PC-3 (cell line): ENCODE measurements around the gene SNRPF. TPM values are rescaled to one million over a fixed set of nuclear protein-coding genes. Genes with fewer than 3 reads are reported as not detected.

ENCODE experiments used
- ATAC-seq: fragments of 200-7000 bp; cut with Tn5 transposase; 2 replicates; pipeline ENCODE4 v1.9.1; 2020; ENCODE audit warnings: mild to moderate bottlenecking, moderate library complexity
- BruUV-seq: library from RNA; stranded (reverse); fragments of 400-500 nt; replicated peaks from 2 replicates; lab custom pipeline; 2021; lab: Mats Ljungman, UMichigan
- CTCF ChIA-PET: fragments of 300-600 bp; sonication (Branson Sonifier 250); formaldehyde crosslinking; loops from one replicate; lab custom pipeline; 2022; ENCODE audit warnings: antibody characterized with exemption; lab: Charles Lee
- POLR2A ChIA-PET: fragments of 300-600 bp; sonication (Branson Sonifier 250); formaldehyde crosslinking; loops from one replicate; lab custom pipeline; 2022; ENCODE audit warnings: antibody characterized with exemption; ENCODE audit not compliant: unreplicated experiment; lab: Charles Lee
- DNase-seq: peaks from one replicate; pipeline ENCODE4 v3.0.0-alpha.2; 2015
- H2AFZ ChIP-seq: fragments of 300-600 bp; sonication (generic); 2 replicates; pipeline ENCODE4 v1.6.0; 2016; ENCODE audit warnings: antibody characterized with exemption, low read length
- H3F3A ChIP-seq: fragments of 300-600 bp; sonication (generic); one replicate; pipeline ENCODE4 v1.6.0; 2017; ENCODE audit warnings: antibody characterized with exemption, low read length, control low read depth, mild to moderate bottlenecking; ENCODE audit not compliant: unreplicated experiment
- H3K27ac ChIP-seq: fragments of 300-600 bp; sonication (generic); 2 replicates; pipeline ENCODE4 v1.5.1; 2016; ENCODE audit warnings: mild to moderate bottlenecking, low read length
- H3K27me3 ChIP-seq: fragments of 300-600 bp; sonication (generic); 2 replicates; pipeline ENCODE4 v1.6.1; 2016; ENCODE audit warnings: low read length, mixed read lengths
- H3K36me3 ChIP-seq: fragments of 300-600 bp; sonication (generic); 2 replicates; pipeline ENCODE4 v1.6.1; 2016; ENCODE audit warnings: low read depth, mixed run types, low read length, mixed read lengths
- H3K4me1 ChIP-seq: fragments of 300-600 bp; sonication (generic); 2 replicates; pipeline ENCODE4 v1.5.1; 2016; ENCODE audit warnings: low read length; ENCODE audit not compliant: insufficient read depth
- H3K4me2 ChIP-seq: fragments of 300-600 bp; sonication (generic); 2 replicates; pipeline ENCODE4 v1.6.0; 2016; ENCODE audit warnings: low read length
- H3K4me3 ChIP-seq: fragments of 300-600 bp; sonication (generic); 2 replicates; pipeline ENCODE4 v1.5.1; 2016; ENCODE audit warnings: mild to moderate bottlenecking, low read length, mixed read lengths
- H3K79me2 ChIP-seq: fragments of 300-600 bp; sonication (generic); 2 replicates; pipeline ENCODE4 v1.6.1; 2017; ENCODE audit warnings: low read length, mixed read lengths
- H3K9ac ChIP-seq: fragments of 300-600 bp; sonication (generic); 2 replicates; pipeline ENCODE4 v1.6.0; 2016; ENCODE audit warnings: mild to moderate bottlenecking, low read length
- H3K9me2 ChIP-seq: fragments of 300-600 bp; sonication (generic); replicated peaks from 2 replicates; pipeline ENCODE4 v1.6.1; 2016; ENCODE audit warnings: mixed run types, low read length, mixed read lengths
- H3K9me3 ChIP-seq: fragments of 300-600 bp; sonication (generic); 2 replicates; pipeline ENCODE4 v1.6.1; 2016; ENCODE audit warnings: low read length, mixed read lengths
- H4K20me1 ChIP-seq: fragments of 300-600 bp; sonication (generic); 2 replicates; pipeline ENCODE4 v1.6.1; 2016; ENCODE audit warnings: low read length, mixed read lengths
- EZH2 ChIP-seq: fragments of 300-600 bp; sonication (generic); IDR thresholded peaks from one replicate; pipeline ENCODE4 v1.6.1; 2017; ENCODE audit warnings: antibody characterized with exemption, mild to moderate bottlenecking, low read length; ENCODE audit not compliant: unreplicated experiment
- EZH2phosphoT487 ChIP-seq: fragments of 300-600 bp; sonication (generic); IDR thresholded peaks from 2 replicates; pipeline ENCODE4 v1.6.1; 2018; ENCODE audit warnings: mild to moderate bottlenecking, antibody characterized with exemption, low read length, borderline replicate concordance
- intact Hi-C: fragments of 100-400 bp; cut with micrococcal nuclease; formaldehyde crosslinking; loops from 2 replicates; pipeline ENCODE4 v1.9.0; 2023
- total RNA-seq: library from RNA; depleted of rRNA; stranded (reverse); fragments of >200 nt; gene quantifications from 2 replicates; pipeline ENCODE4 v1.2.3, GENCODE V29; 2014
- TF ChIP-seq, protein P1 (sequence below): fragments of 300-600 bp; sonication (generic); conservative IDR thresholded peaks from 2 replicates; pipeline ENCODE4 v1.5.1; 2017; ENCODE audit warnings: antibody characterized with exemption, low read depth, mild to moderate bottlenecking, low read length

SNRPF gene
- total RNA-seq, 1 experiment from 2014 or later, result 47.4 TPM

DNA sequence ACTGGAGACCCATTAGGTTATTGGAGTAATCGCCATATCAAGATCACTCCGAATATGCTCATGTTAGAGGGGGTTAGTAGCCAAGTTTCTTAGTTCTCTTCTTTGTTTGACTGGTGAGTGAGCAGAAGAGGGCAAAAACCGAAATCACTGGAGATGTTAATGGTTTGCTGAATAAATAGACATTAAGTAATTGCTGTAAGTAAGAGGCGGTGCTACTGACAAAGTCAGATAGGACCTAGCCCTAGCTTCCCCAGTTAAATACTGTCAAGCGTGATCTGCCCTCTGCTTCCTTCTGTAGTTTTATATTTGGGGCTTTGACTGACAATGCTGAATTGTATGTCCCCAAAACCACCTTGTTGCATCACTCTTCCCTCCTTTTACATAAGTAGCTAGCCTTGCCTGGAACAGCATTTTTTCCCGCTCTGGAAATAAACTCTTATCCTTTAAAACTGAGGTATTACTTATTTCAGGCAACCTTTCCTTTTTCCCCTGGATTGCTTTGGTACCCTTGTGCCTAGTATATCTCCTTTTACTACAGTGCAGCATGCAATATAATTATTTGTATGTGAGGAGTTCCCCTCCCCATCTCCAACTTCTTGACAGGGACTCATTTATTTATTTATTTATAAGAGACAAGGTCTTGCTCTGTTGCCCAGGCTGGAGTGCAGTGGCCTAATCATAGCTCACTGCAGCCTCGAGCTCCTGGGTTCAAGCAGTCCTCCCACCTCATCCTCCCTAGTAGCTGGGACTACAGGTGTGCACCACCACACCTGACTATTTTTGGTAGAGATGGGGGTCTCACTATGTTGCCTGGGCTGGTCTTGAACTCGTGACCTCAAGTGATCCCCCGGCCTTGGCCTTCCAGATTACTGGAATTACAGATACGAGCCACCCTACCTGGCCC, 1.4 kb downstream of the SNRPF start:
- Histone ChIP-seq H3K4me1 (peaks cover 18% of the 10 kb centered on the region), H3K27me3 (no peaks in the 10 kb centered on the region), H4K20me1 (peaks cover 38% of the 10 kb centered on the region), H3K9me3 (no peaks in the 10 kb centered on the region), H3K9me2 (no peaks in the 10 kb centered on the region), H3K4me3 (peak overlapping the region; percentile 90), H3F3A (no peaks in the 10 kb centered on the region), H3K9ac (peak overlapping the region; percentile 94), H3K4me2 (peak overlapping the region; percentile 88), H3K36me3 (peaks cover 44% of the 10 kb centered on the region), H3K27ac (no peak overlapping the region), H2AFZ (no peak overlapping the region), H3K79me2 (peaks cover 60% of the 10 kb centered on the region)
- no peak for DNase-seq
- no peak for ATAC-seq
- intact Hi-C loops, result loop anchor here (1.0 kb wide), 1 partner anchor 99 kb away; no protein-coding TSS in a partner anchor
- ChIA-PET POLR2A (no interaction called here), CTCF (no interaction called here)
- TF ChIP-seq EZH2, result no peak
- BruUV-seq, result no TSS peak

DNA sequence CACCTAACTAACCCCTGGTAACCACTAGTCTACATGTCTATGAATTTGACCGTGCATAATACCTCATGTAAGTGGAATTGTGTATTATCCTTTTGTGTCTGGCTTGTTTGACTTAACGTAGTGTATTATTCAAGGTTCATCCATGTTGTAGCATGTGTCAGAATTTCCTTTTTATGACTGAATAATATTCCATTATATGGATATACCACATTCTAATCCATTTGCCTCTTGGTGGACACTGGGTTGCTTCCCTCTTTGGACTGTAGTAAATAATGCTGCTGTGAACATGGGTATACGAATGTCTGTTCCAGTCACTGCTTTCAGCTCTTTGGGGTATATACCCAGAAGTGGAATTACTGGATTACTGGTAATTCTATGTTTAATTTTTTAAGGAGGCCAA, 3.3 kb downstream of the SNRPF start:
- H3K4me1 ChIP-seq, result peaks cover 18% of the 10 kb centered on the region
- no TSS peak for BruUV-seq
- ATAC-seq, result no peak
- no peak for TF ChIP-seq EZH2
- TF ChIP-seq EZH2phosphoT487, result no peak
- TF ChIP-seq, protein P1, sequence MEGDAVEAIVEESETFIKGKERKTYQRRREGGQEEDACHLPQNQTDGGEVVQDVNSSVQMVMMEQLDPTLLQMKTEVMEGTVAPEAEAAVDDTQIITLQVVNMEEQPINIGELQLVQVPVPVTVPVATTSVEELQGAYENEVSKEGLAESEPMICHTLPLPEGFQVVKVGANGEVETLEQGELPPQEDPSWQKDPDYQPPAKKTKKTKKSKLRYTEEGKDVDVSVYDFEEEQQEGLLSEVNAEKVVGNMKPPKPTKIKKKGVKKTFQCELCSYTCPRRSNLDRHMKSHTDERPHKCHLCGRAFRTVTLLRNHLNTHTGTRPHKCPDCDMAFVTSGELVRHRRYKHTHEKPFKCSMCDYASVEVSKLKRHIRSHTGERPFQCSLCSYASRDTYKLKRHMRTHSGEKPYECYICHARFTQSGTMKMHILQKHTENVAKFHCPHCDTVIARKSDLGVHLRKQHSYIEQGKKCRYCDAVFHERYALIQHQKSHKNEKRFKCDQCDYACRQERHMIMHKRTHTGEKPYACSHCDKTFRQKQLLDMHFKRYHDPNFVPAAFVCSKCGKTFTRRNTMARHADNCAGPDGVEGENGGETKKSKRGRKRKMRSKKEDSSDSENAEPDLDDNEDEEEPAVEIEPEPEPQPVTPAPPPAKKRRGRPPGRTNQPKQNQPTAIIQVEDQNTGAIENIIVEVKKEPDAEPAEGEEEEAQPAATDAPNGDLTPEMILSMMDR, result no peak
- H3K27me3 ChIP-seq, result no peaks in the 10 kb centered on the region
- no peaks in the 10 kb centered on the region for H3K9me3 ChIP-seq
- peaks cover 38% of the 10 kb centered on the region for H4K20me1 ChIP-seq
- H3K9ac ChIP-seq, result no peak overlapping the region
- H3K36me3 ChIP-seq, result peaks cover 55% of the 10 kb centered on the region
- no peak overlapping the region for H3K4me2 ChIP-seq
- intact Hi-C loops, result no loop called here
- H3K9me2 ChIP-seq, result no peaks in the 10 kb centered on the region
- H3F3A ChIP-seq, result no peaks in the 10 kb centered on the region
- H2AFZ ChIP-seq, result no peak overlapping the region
- peaks cover 60% of the 10 kb centered on the region for H3K79me2 ChIP-seq
- no peak for DNase-seq
- H3K27ac ChIP-seq, result no peak overlapping the region
- POLR2A ChIA-PET, result no interaction called here
- no peak overlapping the region for H3K4me3 ChIP-seq
- CTCF ChIA-PET, result no interaction called here

DNA sequence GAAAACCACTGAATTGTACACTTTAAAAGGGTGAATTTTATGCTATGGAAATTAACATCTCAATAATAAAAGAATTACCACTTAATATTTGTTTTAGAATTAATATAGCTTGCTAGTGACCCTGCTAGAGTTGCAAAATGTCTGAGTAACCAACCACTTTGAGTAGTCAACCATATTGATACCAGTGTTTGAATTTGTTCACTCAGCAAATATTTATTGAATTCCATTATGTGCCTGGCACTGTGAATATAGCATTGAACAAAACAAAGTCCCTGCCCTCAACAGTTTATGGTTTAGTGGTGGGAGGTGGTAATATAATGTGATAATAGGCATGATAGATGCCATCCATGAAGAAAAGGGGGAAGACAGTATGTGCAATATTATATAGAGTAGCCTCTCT, 4.6 kb downstream of the SNRPF start:
- no peaks in the 10 kb centered on the region for H3F3A ChIP-seq
- ChIA-PET POLR2A (no interaction called here), CTCF (no interaction called here)
- peaks cover 60% of the 10 kb centered on the region for H3K79me2 ChIP-seq
- no peak for ATAC-seq
- H3K4me2 ChIP-seq, result no peak overlapping the region
- no peaks in the 10 kb centered on the region for H3K9me2 ChIP-seq
- H3K27me3 ChIP-seq, result no peaks in the 10 kb centered on the region
- peaks cover 61% of the 10 kb centered on the region for H3K36me3 ChIP-seq
- H3K4me1 ChIP-seq, result peaks cover 17% of the 10 kb centered on the region
- no peak overlapping the region for H3K27ac ChIP-seq
- H4K20me1 ChIP-seq, result peaks cover 38% of the 10 kb centered on the region
- intact Hi-C loops, result no loop called here
- H3K9ac ChIP-seq, result no peak overlapping the region
- TF ChIP-seq EZH2, result no peak
- TF ChIP-seq, protein P1, result no peak
- no peak for TF ChIP-seq EZH2phosphoT487
- no TSS peak for BruUV-seq
- DNase-seq, result no peak
- no peak overlapping the region for H2AFZ ChIP-seq
- no peaks in the 10 kb centered on the region for H3K9me3 ChIP-seq
- no peak overlapping the region for H3K4me3 ChIP-seq
